Neuronal stem cell (in vitro differentiated cells): Measurements from ENCODE around the gene WRAP73.
"Not testable (repeated sequence)": the region's sequence is repeated elsewhere in the genome, so short reads cannot be mapped to it uniquely, and the experiment has no call there.

Source experiments
- DNase-seq: peaks from one replicate; pipeline ENCODE4 v3.0.0-alpha.2; 2013; ENCODE audit warnings: low spot score
- H2AFZ ChIP-seq: one replicate; pipeline ENCODE4 v1.6.1; 2013; ENCODE audit warnings: mild to moderate bottlenecking, low read length, inconsistent platforms
- H2AK5ac ChIP-seq: 2 replicates; pipeline ENCODE4 v1.6.1; 2013; ENCODE audit warnings: low read depth, mild to moderate bottlenecking, inconsistent platforms, low read length, moderate library complexity, mixed read lengths
- H2BK120ac ChIP-seq: 2 replicates; pipeline ENCODE4 v1.6.1; 2013; ENCODE audit warnings: low read depth, mild to moderate bottlenecking, inconsistent platforms, low read length, moderate library complexity, mixed read lengths
- H2BK12ac ChIP-seq: one replicate; pipeline ENCODE4 v1.6.1; 2013; ENCODE audit warnings: low read length, inconsistent platforms
- H2BK15ac ChIP-seq: 2 replicates; pipeline ENCODE4 v1.6.1; 2013; ENCODE audit warnings: mild to moderate bottlenecking, low read length, inconsistent platforms, mixed read lengths
- H2BK5ac ChIP-seq: one replicate; pipeline ENCODE4 v1.6.1; 2013; ENCODE audit warnings: inconsistent platforms, mild to moderate bottlenecking, low read length, moderate library complexity
- H3K14ac ChIP-seq: one replicate; pipeline ENCODE4 v1.6.1; 2013; ENCODE audit warnings: low read length, inconsistent platforms
- H3K18ac ChIP-seq: 2 replicates; pipeline ENCODE4 v1.6.1; 2013; ENCODE audit warnings: low read length, inconsistent platforms
- H3K23ac ChIP-seq: 2 replicates; pipeline ENCODE4 v1.6.1; 2013; ENCODE audit warnings: low read depth, mild to moderate bottlenecking, mixed read lengths, low read length, inconsistent platforms; ENCODE audit not compliant: poor library complexity
- H3K27ac ChIP-seq: replicated peaks from 3 replicates; pipeline ENCODE4 v1.5.1; 2013; ENCODE audit warnings: low read length, inconsistent platforms
- H3K27me3 ChIP-seq, 3 experiments: 2 replicates each; pipeline ENCODE4 v1.6.1; 2013; ENCODE audit warnings: low read length in 3 of 3, mild to moderate bottlenecking in 2 of 3, inconsistent platforms in 1 of 3, low read depth in 1 of 3, mixed read lengths in 1 of 3, moderate library complexity in 1 of 3; ENCODE audit not compliant: control insufficient read depth in 3 of 3, insufficient read depth in 3 of 3
- H3K36me3 ChIP-seq, 2 donors: replicated peaks in 1 of 2; 2 replicates each; pipeline ENCODE4 v1.6.1; 2013; ENCODE audit warnings: low read length in 2 of 2; ENCODE audit not compliant: control insufficient read depth in 2 of 2, insufficient read depth in 2 of 2
- H3K4ac ChIP-seq: 2 replicates; pipeline ENCODE4 v1.6.1; 2013; ENCODE audit warnings: inconsistent platforms, mild to moderate bottlenecking, low read length, moderate library complexity
- H3K4me1 ChIP-seq, 2 donors: 1 replicate in 1 of 2; 2 replicates in 1 of 2; pipeline ENCODE4 v1.6.1; 2013; ENCODE audit warnings: low read length in 2 of 2, low read depth in 1 of 2; ENCODE audit not compliant: control insufficient read depth in 2 of 2, insufficient read depth in 1 of 2
- H3K4me2 ChIP-seq: one replicate; pipeline ENCODE4 v1.6.1; 2013; ENCODE audit warnings: mild to moderate bottlenecking, low read length, inconsistent platforms; ENCODE audit not compliant: insufficient read depth, poor library complexity, severe bottlenecking
- H3K4me3 ChIP-seq, 2 donors: 2 replicates each; pipeline ENCODE4 v1.5.1; 2013; ENCODE audit warnings: low read length in 2 of 2, mild to moderate bottlenecking in 2 of 2, inconsistent platforms in 1 of 2, moderate library complexity in 1 of 2
- H3K79me1 ChIP-seq: one replicate; pipeline ENCODE4 v1.6.1; 2013; ENCODE audit warnings: low read depth, mild to moderate bottlenecking, inconsistent platforms, low read length, moderate library complexity
- H3K9ac ChIP-seq: one replicate; pipeline ENCODE4 v1.6.1; 2013; ENCODE audit warnings: mild to moderate bottlenecking, low read depth, low read length, inconsistent platforms; ENCODE audit not compliant: poor library complexity
- H3K9me3 ChIP-seq, 2 donors: replicated peaks in 1 of 2; 2 replicates each; pipeline versions ENCODE3 to v1.6.1; 2013; ENCODE audit warnings: low read length in 2 of 2, mild to moderate bottlenecking in 2 of 2, inconsistent platforms in 1 of 2, low read depth in 1 of 2, mixed read lengths in 1 of 2, moderate library complexity in 1 of 2; ENCODE audit not compliant: control insufficient read depth in 2 of 2, insufficient read depth in 1 of 2
- H4K8ac ChIP-seq: one replicate; pipeline ENCODE4 v1.6.1; 2013; ENCODE audit warnings: low read depth, mild to moderate bottlenecking, inconsistent platforms, low read length, moderate library complexity
- H4K91ac ChIP-seq: one replicate; pipeline ENCODE4 v1.6.1; 2013; ENCODE audit warnings: low read length, low read depth, mild to moderate bottlenecking, inconsistent platforms; ENCODE audit not compliant: poor library complexity
- WGBS, 2 donors: extraction: QIAGEN DNeasy Blood & Tissue Kit; methylation state at CpG; one replicate each; pipeline ENCODE4 v1.1.7; 2013; ENCODE audit warnings: missing lambda C conversion rate in 2 of 2, mixed read lengths in 1 of 2; ENCODE audit not compliant: insufficient read length in 2 of 2, insufficient replicate concordance in 1 of 2; ENCODE audit errors: extremely low coverage in 2 of 2; 5-methylcytosine and 5-hydroxymethylcytosine counted together

Gene WRAP73

GRCh38 chr1:3623441-3624199 is 26.3 kb downstream of the WRAP73 start:
- no peak overlapping the region for H3K27ac ChIP-seq

DNA sequence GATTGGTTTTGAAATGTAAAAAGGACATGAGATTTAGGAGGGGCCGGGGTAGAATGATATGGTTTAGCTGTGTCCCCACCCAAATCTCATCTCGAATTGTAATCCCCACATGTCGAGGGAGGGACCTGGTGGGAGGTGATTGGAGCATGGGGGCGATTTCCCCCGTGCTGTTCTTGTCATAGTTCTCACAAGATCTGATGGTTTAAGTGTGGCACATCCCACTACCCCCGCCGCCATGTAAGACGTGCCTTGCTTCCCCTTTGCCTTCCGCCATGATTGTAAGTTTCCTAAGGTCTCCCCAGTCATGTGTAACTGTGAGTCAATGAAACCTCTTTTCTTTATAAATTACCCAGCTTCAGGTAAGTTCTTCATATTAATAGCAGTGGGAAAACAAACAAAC is 27.8 kb downstream of the WRAP73 start:
- not testable (repeated sequence) for H3K4me3 ChIP-seq, H2AK5ac ChIP-seq, H3K4ac ChIP-seq, H3K9ac ChIP-seq, H3K14ac ChIP-seq, H2BK12ac ChIP-seq, H3K23ac ChIP-seq, H3K27ac ChIP-seq, H2BK120ac ChIP-seq, H2BK5ac ChIP-seq, H4K91ac ChIP-seq, H3K4me2 ChIP-seq, H2AFZ ChIP-seq, H3K79me1 ChIP-seq, H3K9me3 ChIP-seq, H2BK15ac ChIP-seq, DNase-seq, H3K18ac ChIP-seq, H3K36me3 ChIP-seq, H4K8ac ChIP-seq
- WGBS, 2 donors, result no CpG with 5 or more reads among the region's 9 CpGs
- peaks cover 0 to 19% (median 2%) of the 10 kb centered on the region in 3 experiments for H3K27me3 ChIP-seq
- H3K4me1 ChIP-seq, result peaks cover 15 to 22% of the 10 kb centered on the region in 2 donors

More at GRCh38 chr1:3623441-3624199, 26.3 kb downstream of the WRAP73 start:
- no peak overlapping the region for H2BK5ac ChIP-seq
- peaks cover 13 to 18% of the 10 kb centered on the region in 2 donors for H3K36me3 ChIP-seq
- peak overlapping the region; percentile 26 for H2BK15ac ChIP-seq
- H2AFZ ChIP-seq, result peak overlapping the region; percentile 99
- peak overlapping the region; percentile 98 for H3K4me2 ChIP-seq
- no peak overlapping the region for H4K91ac ChIP-seq
- peak overlapping the region; percentile 94 for H3K14ac ChIP-seq
- no CpG with 5 or more reads among the region's 23 CpGs for WGBS, 2 donors
- DNase-seq, result no peak
- peak overlapping the region; percentile 79 for H2AK5ac ChIP-seq
- peak overlapping the region; percentile 89 to 92 for H3K4me3 ChIP-seq
- no peak overlapping the region for H3K23ac ChIP-seq
- H3K9me3 ChIP-seq, result peaks cover 0 to 2% of the 10 kb centered on the region in 2 donors
- H2BK120ac ChIP-seq, result no peak overlapping the region
- H3K18ac ChIP-seq, result peak overlapping the region; percentile 94
- peak overlapping the region; percentile 3 for H4K8ac ChIP-seq
- H3K9ac ChIP-seq, result peak overlapping the region; percentile 97
- peaks cover 0 to 5% (median 2%) of the 10 kb centered on the region in 3 experiments for H3K27me3 ChIP-seq
- peak overlapping the region; percentile 84 for H3K4ac ChIP-seq
- H3K79me1 ChIP-seq, result no peaks in the 10 kb centered on the region
- peaks cover 13 to 16% of the 10 kb centered on the region in 2 donors for H3K4me1 ChIP-seq
- H2BK12ac ChIP-seq, result peak overlapping the region; percentile 94

DNA sequence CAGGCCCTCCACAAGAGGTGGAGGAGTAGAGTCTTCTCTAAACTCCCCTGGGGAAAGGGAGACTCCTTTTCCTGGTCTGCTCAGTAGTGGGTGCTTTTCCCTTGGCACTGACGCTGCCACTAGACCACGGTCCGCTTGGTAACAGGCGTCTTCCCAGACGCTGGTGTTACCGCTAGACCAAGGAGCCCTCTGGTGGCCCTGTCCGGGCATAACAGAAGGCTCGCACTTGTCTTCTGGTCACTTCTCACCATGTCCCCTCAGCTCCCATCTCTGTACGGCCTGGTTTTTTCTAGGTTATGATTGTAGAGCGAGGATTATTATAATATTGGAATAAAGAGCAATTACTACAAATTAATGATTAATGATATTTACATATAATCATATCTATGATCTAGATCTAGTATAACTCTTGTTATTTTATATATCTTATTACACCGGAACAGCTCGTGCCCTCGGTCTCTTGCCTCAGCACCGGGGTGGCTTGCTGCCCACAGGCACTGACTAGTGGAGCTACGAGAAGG is 28.7 kb downstream of the WRAP73 start:
- H2BK15ac ChIP-seq, H3K4me3 ChIP-seq, H3K18ac ChIP-seq, H3K23ac ChIP-seq, H3K9ac ChIP-seq, H4K8ac ChIP-seq, H2AK5ac ChIP-seq, H3K9me3 ChIP-seq, H3K27ac ChIP-seq, DNase-seq, H2BK5ac ChIP-seq, H3K36me3 ChIP-seq, H2BK120ac ChIP-seq, H2AFZ ChIP-seq, H3K79me1 ChIP-seq, H3K14ac ChIP-seq, H3K4me2 ChIP-seq, H4K91ac ChIP-seq: not testable (repeated sequence)
- H3K27me3 ChIP-seq, result peaks cover 0 to 25% (median 2%) of the 10 kb centered on the region in 3 experiments
- peaks cover 15 to 22% of the 10 kb centered on the region in 2 donors for H3K4me1 ChIP-seq
- whole genome bisulfite sequencing, 2 donors, result no CpG with 5 or more reads among the region's 15 CpGs
- H3K4ac ChIP-seq, result peak overlapping the region; percentile 76
- H2BK12ac ChIP-seq, result peak overlapping the region; percentile 22

- no peak overlapping the region for H2BK5ac ChIP-seq
- H3K79me1 ChIP-seq, result no peaks in the 10 kb centered on the region
- H3K18ac ChIP-seq, result no peak overlapping the region
- peak overlapping the region; percentile 38 for H3K14ac ChIP-seq
- no peak overlapping the region for H4K91ac ChIP-seq
- peaks cover 0 to 28% (median 2%) of the 10 kb centered on the region in 3 experiments for H3K27me3 ChIP-seq
- DNase-seq, result no peak
- no peak overlapping the region for H3K9ac ChIP-seq
- peaks cover 15 to 19% of the 10 kb centered on the region in 2 donors for H3K4me1 ChIP-seq
- no peak overlapping the region for H2BK15ac ChIP-seq
- peaks cover 0 to 1% of the 10 kb centered on the region in 2 donors for H3K36me3 ChIP-seq
- no peak overlapping the region for H2AFZ ChIP-seq
- no peak overlapping the region for H4K8ac ChIP-seq
- H2AK5ac ChIP-seq, result no peak overlapping the region
- no peak overlapping the region for H3K4me2 ChIP-seq
- no peak overlapping the region for H3K27ac ChIP-seq
- H3K4me3 ChIP-seq, result no peak overlapping the region
- no peak overlapping the region for H3K4ac ChIP-seq
- H3K23ac ChIP-seq, result no peak overlapping the region
- H3K9me3 ChIP-seq, result peaks cover 0 to 2% of the 10 kb centered on the region in 2 donors
- no peak overlapping the region for H2BK12ac ChIP-seq
- no CpG with 5 or more reads among the region's 12 CpGs for WGBS, 2 donors
- H2BK120ac ChIP-seq, result no peak overlapping the region
Measured at GRCh38 chr1:3620708-3621107, 29.2 kb downstream of the WRAP73 start.
